Measurements from ENCODE around the gene FAM47B. TPM values are rescaled to one million over a fixed set of nuclear protein-coding genes. Genes with fewer than 3 reads are reported as not detected.

FAM47B gene
- total RNA-seq, 2 donors from 2014 or later: not detected

GRCh38 chrX:34972206-34972605 is 29.6 kb downstream of the FAM47B start:
- intact Hi-C loops (cut with DNase I): no loop called here
- no peaks in the 10 kb centered on the region for H3K27me3 ChIP-seq
- TF ChIP-seq POLR2A (IDR thresholded peaks at IDR 0.05): no peak
- no peak for TF ChIP-seq CTCF (IDR thresholded peaks at IDR 0.05)

GRCh38 chrX:34978171-34978570 is 35.6 kb downstream of the FAM47B start:
- no peaks in the 10 kb centered on the region for H3K27me3 ChIP-seq
- TF ChIP-seq CTCF (IDR thresholded peaks at IDR 0.05) (no peak), POLR2A (IDR thresholded peaks at IDR 0.05) (no peak)
- H3K27ac ChIP-seq: no peak overlapping the region
- no peaks in the 10 kb centered on the region for H3K4me1 ChIP-seq
- H3K9me3 ChIP-seq: no peaks in the 10 kb centered on the region
- ATAC-seq: no peak
- DNase-seq: peak in 1 of 4 donors; percentile 10
- 83% methylated on average over 1 of the region's 3 CpGs; no CpG with 5 or more reads in 1 of the 2 donors for WGBS, 2 donors
- intact Hi-C loops (cut with DNase I): no loop called here
- no peak overlapping the region for H3K4me3 ChIP-seq
- H3K36me3 ChIP-seq (replicated peaks in 1 of 2; ENCODE audit: insufficient read depth in 1 of 2, low read depth in 2 of 2): no peaks in the 10 kb centered on the region

More at GRCh38 chrX:34972206-34972605, 29.6 kb downstream of the FAM47B start:
- H3K4me3 ChIP-seq: no peak overlapping the region
- no peaks in the 10 kb centered on the region for H3K9me3 ChIP-seq
- ATAC-seq (no peak), DNase-seq (no peak)
- no peaks in the 10 kb centered on the region for H3K4me1 ChIP-seq
- H3K27ac ChIP-seq: no peak overlapping the region
- H3K36me3 ChIP-seq (replicated peaks in 1 of 2; ENCODE audit: insufficient read depth in 1 of 2, low read depth in 2 of 2): no peaks in the 10 kb centered on the region
- WGBS, 2 donors: 31 to 33% methylated on average over 3 of the region's 3 CpGs

GRCh38 chrX:34987646-34988045 is 45.0 kb downstream of the FAM47B start:
- Histone ChIP-seq H3K9me3 (no peaks in the 10 kb centered on the region), H3K27me3 (no peaks in the 10 kb centered on the region), H3K4me1 (no peaks in the 10 kb centered on the region), H3K36me3 (replicated peaks in 1 of 2; ENCODE audit: insufficient read depth in 1 of 2, low read depth in 2 of 2) (no peaks in the 10 kb centered on the region), H3K27ac (no peak overlapping the region), H3K4me3 (no peak overlapping the region)
- TF ChIP-seq CTCF (IDR thresholded peaks at IDR 0.05): no peak
- TF ChIP-seq POLR2A (IDR thresholded peaks at IDR 0.05): no peak
- ATAC-seq: no peak
- WGBS, 2 donors: 35 to 67% methylated on average over 1 of the region's 1 CpG
- no peak for DNase-seq
- intact Hi-C loops (cut with DNase I): no loop called here
